HG03095 (cell line): ENCODE measurements around the gene ZNF678.
"Not testable (repeated sequence)": the region's sequence is repeated elsewhere in the genome, so short reads cannot be mapped to it uniquely, and the experiment has no call there.

ENCODE experiments used
- ATAC-seq: cut with Tn5 transposase; IDR thresholded peaks from one replicate; pipeline ENCODE4 v1.9.1; 2021; ENCODE audit warnings: moderate library complexity; ENCODE audit not compliant: unreplicated experiment

ZNF678 gene

GRCh38 chr1:227549892-227550291 lies 13.5 kb upstream of the ZNF678 start:
- no peak for ATAC-seq

DNA sequence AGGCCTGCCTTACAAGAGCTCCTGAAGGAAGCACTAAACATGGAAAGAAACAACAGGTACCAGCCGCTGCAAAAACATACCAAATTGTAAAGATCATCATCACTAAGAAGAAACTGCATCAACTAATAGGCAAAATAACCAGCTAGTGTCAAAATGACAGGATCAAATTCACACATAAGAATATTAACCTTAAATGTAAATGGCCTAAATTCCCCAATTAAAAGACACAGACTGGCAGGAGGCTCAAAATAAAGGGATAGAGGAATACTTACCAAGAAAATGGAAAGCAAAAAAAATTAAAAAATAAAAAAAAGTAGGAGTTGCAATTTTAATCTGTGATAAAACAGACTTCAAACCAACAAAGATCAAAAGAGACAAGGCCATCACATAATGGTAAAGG lies 11.5 kb upstream of the ZNF678 start:
- not testable (repeated sequence) for ATAC-seq

- ATAC-seq, result no peak
These were observed 7.1 kb upstream of the ZNF678 start for GRCh38 chr1:227556288-227556687.

DNA sequence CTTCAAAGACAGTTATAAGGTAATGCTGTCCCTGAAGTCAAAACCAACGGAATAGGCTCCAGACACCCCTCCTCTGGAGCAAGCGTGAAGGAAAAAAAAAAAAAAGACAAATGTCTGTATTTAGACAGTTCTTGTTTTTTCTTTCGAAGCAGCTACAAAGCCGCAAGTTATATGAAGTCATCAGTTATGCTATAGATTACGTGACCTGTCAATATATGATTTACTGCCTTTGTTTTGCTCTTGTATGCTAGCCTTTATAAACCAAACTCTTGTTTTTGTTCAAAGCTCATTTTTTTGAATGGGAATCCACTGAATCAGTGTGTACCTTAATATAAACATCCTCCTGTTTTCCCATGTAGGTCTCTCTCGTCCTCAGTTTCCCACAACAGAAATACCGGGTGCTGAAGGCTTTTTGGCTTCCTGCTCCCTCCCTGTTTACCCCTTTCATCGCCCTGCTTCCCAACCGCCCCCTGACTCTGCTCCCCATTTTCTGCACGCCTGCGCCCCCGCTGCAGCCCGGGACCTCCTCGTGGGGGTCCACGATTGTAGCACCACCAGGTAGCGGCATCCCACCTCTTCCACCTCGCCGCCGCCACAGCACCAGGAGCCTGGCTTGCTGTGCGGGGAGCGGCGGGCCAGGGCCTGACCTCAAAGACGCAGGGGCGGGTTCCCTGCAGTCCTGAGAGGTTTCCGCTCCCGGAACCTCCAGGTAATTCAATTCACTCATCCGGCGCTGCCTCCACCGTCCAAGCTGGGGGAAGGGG lies 5.2 kb upstream of the ZNF678 start:
- ATAC-seq, result no peak

DNA sequence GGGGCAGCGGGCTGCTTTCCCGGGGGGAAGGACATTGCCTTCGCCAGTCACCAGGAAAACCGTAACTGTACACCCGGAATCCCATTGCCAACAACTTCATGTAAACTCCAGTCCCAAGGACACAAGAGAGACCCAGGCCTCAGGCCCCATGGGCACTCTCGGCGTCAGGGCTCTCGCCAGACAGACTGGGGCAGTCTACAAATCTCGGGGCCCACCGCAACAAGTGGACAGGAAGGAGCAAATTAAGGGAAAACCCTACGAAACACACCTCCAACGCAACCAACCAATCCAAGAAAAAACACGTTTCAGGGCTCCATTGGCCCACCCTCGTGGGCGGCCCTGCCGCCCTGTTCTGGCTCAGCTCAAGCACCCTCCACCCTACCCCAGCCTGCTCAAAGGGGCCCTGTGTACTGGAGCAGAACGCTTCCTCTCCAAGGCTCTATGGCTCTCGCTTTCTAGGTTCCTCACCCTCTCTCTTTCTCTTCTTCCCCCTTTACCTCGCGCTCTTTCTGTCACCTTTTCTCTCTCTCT lies 4.6 kb upstream of the ZNF678 start:
- ATAC-seq, result no peak

DNA sequence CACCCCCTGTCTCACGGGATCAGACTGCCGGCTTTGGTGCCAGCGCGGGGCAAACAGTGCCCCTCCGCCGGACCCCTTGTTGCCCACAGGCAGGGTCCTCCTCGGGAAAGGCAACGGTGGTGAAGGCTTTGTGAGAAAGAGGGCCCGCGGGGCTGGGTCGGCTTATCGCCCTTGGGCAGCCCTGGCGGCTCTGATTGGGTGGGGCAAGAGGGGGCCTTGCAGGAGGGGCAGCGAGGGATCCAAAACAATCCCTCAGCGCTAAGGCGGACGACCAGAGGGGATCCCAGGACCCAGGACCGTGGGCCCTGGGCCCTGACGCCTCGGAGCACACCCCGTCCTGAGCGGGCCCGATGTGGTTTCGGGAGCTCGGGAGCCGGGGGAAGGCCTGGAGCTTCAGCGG lies 3.9 kb upstream of the ZNF678 start:
- ATAC-seq, result no peak

GRCh38 chr1:227559926-227560325 lies 3.4 kb upstream of the ZNF678 start:
- ATAC-seq, result no peak

DNA sequence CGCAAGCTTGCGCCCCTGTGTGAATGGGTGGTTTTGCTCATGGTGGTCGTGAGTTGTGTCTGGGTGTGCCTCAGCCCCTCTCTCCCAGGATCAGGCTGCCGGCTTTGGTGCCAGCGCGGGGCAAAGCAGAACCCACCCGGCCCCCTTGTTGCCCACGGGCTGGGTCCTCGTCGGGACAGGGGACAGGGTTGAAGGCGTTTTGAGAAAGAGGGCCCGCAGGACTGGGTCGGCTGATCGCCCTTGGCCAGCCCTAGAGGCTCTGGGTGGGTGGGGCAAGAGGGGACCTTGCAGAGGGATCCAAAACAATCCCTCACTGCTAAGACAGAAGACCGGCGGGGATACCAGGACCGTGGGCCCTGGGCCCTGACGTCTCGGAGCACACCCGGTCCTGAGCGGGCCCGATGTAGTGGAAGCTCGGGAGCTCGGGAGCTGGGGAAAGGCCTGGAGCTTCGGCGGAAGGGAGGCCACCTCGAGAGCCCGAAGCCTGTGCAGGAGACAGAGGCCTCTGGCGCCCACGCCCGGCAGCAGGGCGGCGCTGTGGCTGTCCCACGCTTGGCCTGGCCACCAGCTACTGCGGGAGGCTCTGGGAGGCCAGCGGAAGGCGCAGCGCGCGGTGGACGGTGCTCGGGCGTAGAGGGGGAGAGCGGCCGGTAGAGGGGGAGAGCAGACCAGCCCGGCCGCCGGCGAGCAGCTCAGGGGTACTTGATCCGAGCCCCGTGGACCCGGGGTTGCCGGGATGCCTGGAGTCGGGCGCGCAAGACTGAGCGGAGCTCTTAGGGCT lies 2.8 kb upstream of the ZNF678 start:
- no peak for ATAC-seq

GRCh38 chr1:227561241-227561907 lies 2.0 kb upstream of the ZNF678 start:
- ATAC-seq, result no peak

GRCh38 chr1:227562037-227562436 lies 1.3 kb upstream of the ZNF678 start:
- ATAC-seq, result no peak

- no peak for ATAC-seq
These were observed 428 bp upstream of the ZNF678 start for GRCh38 chr1:227562933-227563323.

DNA sequence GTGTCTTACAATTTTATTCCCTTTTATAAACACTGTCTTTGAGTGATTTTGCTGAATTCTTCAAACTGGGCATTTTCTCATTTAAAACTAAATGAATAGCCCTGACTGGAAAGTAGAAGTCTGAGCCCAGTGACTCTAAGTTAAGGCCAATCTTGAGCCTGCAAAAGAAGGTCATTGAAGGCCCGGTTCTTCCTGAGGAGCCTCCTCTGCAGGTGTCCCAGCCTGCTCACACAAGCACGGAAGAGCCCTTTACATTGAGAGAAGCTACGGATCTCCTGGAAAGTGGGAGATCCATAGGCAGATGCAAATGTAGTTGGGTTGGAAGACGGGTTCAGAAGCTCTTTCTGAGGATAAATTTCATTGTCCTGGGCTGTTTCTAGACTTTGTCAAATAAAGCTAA lies 3.9 kb downstream of the ZNF678 start:
- ATAC-seq, result no peak

GRCh38 chr1:227568593-227568992 lies 5.2 kb downstream of the ZNF678 start:
- no peak for ATAC-seq

DNA sequence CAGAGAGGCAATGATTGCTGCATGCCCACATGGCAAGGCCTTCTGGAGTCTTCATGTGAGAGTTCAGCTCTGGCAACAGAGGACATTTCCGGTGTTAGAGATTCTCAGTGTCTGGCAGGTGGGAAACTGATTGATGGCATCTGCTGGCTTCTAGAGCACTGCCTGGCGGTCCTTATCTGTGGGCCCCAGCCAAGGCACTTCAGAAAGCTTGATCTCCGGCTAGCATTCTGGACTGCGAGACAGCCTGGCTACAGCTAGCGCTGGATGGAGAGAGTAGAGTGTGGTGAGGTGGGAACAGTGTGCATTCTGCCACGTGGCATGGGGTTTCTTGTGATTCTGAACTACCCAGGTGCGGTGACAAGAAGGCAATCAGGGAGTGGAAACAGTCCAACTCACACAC lies 9.4 kb downstream of the ZNF678 start:
- ATAC-seq, result no peak

- no peak for ATAC-seq
These were observed 11.6 kb downstream of the ZNF678 start for GRCh38 chr1:227574926-227575325.

GRCh38 chr1:227576189-227576588 lies 12.8 kb downstream of the ZNF678 start:
- no peak for ATAC-seq

DNA sequence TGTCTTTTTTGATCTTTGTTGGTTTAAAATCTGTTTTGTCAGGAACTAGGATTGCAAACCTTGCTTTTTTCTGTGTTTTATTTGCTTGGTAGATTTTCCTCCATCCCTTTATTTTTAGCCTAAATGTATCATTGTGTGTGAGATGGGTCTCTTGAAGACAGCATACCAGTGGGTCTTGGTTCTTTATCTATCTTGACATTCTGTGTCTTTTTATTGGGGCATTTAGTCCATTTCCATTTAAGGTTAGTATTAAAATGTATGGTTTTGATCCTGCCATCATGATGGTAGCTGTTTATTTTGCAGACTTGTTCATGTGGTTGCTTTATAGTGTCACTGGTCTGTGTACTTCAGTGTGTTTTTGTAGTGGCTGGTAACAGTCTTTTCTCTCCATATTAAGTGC lies 14.1 kb downstream of the ZNF678 start:
- no peak for ATAC-seq

DNA sequence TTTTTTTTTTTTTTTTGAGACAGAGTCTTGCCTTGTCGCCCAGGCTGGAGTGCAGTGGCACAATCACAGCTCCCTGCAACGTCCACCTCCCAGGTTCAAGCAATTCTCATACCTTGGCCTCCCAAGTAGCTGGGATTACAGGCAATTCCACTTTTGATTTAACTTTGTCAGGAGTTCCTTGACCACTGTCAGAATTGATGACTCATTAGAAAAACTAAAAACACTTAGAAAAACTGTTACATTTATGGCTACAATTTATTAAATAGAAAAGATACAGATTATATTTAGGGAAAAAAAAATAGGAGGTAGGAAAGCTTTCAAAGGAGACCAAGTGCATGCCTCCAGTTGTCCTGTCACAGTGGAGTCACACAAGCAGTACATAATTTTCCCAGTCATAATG lies 20.0 kb downstream of the ZNF678 start:
- no peak for ATAC-seq

DNA sequence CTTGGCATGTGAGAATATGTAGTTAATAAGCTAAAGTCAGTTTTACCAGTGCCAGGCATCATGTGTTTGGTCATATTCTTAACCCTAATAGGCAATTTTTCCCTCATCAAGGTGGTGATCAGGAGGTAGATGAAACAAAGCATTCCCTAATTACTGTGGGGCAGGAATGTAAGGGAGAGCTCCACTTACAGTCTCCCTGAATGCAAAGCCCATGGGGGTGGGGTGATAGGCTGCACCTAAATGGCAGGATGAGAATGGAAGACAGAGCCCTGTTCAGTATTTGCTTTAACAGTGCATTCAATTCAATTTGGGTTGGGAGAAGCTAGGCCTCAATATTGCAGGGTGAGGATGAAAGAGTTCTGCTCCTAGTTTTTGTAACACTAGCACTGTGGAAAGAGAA lies 23.4 kb downstream of the ZNF678 start:
- ATAC-seq, result no peak

GRCh38 chr1:227587968-227588367 lies 24.6 kb downstream of the ZNF678 start:
- no peak for ATAC-seq

GRCh38 chr1:227588769-227589168 lies 25.4 kb downstream of the ZNF678 start:
- not testable (repeated sequence) for ATAC-seq

DNA sequence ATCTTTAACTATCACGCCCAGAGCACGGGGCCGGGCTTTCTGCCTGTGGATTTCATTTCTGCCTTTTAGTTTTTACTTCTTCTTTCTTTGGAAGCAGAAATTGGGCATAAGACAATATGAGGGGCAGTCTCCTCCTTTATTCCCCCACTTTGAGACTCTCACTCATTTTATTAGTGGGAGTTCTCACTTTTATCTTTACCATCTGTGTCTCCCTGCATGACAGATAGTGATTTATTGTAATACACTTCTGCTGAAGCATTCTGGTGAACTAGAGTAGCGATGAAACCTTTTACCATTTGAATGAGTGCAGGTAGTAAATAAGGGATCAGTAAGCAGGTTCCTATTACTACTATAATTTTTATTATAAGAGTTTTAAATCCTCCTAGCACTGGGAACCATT lies 26.4 kb downstream of the ZNF678 start:
- ATAC-seq, result not testable (repeated sequence)
